NB4 (cell line): ENCODE data around the gene MFAP4.

Experiments used
- DNase-seq: peaks from one replicate; pipeline ENCODE4 v3.0.0; 2010; ENCODE audit warnings: low read depth
- H3K4me3 ChIP-seq: one replicate; pipeline ENCODE4 v1.5.1; 2011; ENCODE audit warnings: mild to moderate bottlenecking, low read depth, low read length, moderate library complexity
- MYC ChIP-seq: IDR thresholded peaks from 2 replicates; pipeline ENCODE4 v1.6.1; 2011; ENCODE audit warnings: low read depth, low read length
- POLR2A ChIP-seq: IDR thresholded peaks from 2 replicates; pipeline ENCODE4 v1.6.1; 2011; ENCODE audit warnings: mild to moderate bottlenecking; ENCODE audit not compliant: insufficient read length; ENCODE audit errors: extremely low read depth
- TF ChIP-seq, protein P1 (sequence below): IDR thresholded peaks from 2 replicates; pipeline ENCODE4 v1.6.1; 2011; ENCODE audit warnings: low read depth, low read length
- TF ChIP-seq, protein P2 (sequence below): IDR thresholded peaks from one replicate; pipeline ENCODE4 v1.5.1; 2012; ENCODE audit warnings: low read depth, low read length

MFAP4 gene

DNA sequence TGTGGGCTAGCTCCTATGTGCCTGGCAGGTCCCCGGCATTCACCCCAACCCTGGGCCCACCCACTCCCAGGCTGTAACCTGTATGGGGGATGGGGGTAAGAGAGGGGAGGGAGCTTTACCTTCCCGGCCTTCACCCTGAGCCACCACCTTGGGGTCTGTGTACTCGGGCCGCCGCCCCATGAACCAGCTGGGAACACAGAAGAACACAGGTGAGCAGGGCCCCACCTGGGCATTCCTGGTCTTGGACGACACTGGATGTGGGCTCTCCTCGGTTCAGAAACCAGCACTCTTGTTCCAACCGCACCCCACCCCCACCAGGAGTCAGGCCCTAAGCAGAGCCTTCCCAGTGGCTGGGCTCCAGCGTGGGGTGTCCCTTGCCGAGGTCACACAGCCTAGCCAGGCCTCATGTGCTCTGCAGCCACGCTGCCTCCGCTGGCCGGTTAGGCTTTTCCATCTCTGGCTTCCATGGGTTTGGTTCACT lies 43.3 kb downstream of the MFAP4 start:
- TF ChIP-seq, protein P1, sequence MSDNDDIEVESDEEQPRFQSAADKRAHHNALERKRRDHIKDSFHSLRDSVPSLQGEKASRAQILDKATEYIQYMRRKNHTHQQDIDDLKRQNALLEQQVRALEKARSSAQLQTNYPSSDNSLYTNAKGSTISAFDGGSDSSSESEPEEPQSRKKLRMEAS: no peak
- TF ChIP-seq MYC (no peak), POLR2A (no peak)
- TF ChIP-seq, protein P2, sequence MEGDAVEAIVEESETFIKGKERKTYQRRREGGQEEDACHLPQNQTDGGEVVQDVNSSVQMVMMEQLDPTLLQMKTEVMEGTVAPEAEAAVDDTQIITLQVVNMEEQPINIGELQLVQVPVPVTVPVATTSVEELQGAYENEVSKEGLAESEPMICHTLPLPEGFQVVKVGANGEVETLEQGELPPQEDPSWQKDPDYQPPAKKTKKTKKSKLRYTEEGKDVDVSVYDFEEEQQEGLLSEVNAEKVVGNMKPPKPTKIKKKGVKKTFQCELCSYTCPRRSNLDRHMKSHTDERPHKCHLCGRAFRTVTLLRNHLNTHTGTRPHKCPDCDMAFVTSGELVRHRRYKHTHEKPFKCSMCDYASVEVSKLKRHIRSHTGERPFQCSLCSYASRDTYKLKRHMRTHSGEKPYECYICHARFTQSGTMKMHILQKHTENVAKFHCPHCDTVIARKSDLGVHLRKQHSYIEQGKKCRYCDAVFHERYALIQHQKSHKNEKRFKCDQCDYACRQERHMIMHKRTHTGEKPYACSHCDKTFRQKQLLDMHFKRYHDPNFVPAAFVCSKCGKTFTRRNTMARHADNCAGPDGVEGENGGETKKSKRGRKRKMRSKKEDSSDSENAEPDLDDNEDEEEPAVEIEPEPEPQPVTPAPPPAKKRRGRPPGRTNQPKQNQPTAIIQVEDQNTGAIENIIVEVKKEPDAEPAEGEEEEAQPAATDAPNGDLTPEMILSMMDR: no peak
- H3K4me3 ChIP-seq: no peak overlapping the region
- no peak for DNase-seq

DNA sequence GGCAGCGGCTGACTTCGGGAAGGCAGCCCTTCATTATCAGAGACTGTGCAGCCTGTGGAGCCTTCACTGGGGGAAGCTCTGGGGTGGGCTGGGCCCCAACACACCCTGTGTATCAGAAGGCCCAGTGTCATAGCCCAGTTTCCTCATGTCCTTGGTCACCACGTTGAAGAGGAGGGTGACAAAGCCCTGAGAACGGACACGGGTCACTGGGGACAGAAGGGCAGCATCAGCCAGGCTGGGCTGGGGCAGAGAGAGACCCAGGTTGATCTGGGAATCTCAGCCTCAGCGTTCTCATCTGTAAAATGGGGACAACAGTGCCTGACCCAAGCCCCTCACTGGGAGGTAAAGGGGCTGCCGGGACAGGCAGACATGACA lies 43.7 kb downstream of the MFAP4 start:
- no peak for DNase-seq
- TF ChIP-seq, protein P2: no peak
- no peak for TF ChIP-seq MYC
- TF ChIP-seq, protein P1: no peak
- no peak for TF ChIP-seq POLR2A

DNA sequence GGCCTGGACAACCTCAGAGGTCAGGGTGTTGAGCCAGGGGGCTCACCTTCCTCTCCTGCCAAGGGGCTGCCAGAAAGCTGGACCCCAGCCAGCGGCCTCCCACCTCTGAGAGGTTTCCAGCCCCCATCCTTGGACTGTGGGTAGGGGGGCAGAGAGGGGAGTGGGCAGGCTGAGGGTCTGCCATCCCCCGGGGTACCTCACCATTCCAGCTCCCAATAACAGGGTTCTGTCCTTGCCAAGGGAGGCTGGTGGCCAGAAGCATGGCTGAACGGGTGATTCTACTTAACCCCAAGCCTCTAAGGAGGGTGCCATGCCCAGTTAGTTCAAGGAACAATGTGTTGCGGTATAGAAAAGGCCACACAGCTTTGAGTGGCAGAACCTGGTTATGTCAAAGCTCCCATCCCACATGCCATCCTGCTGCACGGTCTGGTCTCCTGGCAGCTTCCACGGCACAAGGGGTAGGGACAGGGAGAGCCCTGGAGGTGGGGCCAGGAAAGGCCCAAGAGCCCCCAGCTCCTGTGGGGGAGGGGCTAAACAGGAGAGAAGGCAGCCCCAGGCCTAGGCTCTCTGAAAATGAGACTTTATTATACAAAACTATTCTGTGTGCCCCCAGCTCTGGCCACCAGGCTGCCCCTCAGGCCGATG lies 44.3 kb downstream of the MFAP4 start:
- DNase-seq: no peak
- TF ChIP-seq POLR2A: no peak
- TF ChIP-seq, protein P2: no peak
- TF ChIP-seq, protein P1: no peak
- no peak for TF ChIP-seq MYC
- H3K4me3 ChIP-seq: no peak overlapping the region

More for the DNA sequence above, 43.7 kb downstream of the MFAP4 start:
- H3K4me3 ChIP-seq: no peak overlapping the region

DNA sequence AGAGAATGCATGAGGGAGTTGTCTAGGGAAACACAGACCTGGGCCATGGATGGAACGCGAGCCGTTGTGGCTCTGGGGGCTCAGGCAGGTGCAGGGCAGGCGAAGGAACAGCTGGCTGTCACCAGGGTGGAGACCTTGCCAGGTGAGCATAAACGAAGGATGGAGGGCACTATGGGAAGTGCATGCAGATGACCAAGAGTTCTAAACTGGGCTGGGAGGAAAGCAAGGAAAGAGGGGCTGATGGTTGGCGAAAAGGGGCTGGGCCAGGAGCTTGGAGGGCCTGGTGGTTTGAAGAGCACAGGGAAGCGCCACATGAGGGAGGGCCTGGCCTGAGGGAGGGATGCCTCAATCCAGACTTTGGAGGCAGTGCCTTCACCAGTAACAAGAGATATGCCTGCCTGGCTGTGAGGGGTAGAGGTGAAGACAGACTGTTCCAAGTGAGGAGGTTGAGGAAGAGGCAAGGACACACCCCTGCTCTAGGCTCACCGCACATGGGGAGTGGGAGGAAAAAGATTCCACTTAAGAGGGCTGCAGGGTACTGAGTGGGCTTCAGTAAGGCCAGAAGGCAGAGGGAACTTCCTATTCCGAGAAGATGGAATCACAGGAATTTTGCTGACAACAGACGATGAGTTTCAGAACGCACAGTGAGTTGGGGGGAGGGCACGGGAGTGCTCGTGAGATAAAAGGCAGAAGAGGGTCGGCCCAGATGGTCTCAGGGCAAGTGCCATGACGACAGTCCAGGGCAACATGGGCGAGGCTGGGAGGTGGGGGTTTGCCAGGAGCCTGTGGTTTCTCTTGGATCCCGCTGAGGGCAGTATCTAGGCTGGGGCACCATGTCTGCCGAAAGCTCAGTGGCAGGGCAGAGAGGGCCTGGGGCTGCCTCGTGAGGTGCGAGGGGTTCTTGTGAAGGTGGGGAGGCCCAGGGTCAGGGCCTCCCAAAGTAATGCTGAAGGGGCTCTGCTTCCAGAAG lies 45.1 kb downstream of the MFAP4 start:
- TF ChIP-seq POLR2A (no peak), MYC (no peak)
- TF ChIP-seq, protein P1: no peak
- no peak overlapping the region for H3K4me3 ChIP-seq
- no peak for DNase-seq

DNA sequence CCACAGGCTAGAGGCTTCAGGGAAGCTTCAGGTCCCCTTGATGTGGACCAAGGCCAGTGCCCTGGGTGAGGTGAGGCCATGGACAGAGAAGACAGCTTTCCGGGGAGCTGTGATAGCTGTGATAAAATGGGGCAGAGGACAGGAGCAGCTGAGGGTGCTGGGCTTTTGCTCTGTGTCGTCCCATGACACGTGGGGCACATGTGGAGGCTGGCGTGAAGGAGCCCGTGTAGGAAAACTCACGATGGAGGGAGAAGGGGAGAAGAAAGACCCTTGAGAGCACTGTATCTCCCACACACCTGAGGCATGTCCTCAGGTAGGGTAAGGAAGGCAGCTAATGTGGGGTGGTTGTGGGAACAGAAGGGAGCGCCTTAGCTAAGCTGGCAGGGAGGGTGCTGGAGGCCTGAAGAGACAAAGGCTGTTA lies 45.8 kb downstream of the MFAP4 start:
- TF ChIP-seq POLR2A (no peak), MYC (no peak)
- TF ChIP-seq, protein P2: no peak
- TF ChIP-seq, protein P1: no peak
- no peak for DNase-seq
- H3K4me3 ChIP-seq: no peak overlapping the region

DNA sequence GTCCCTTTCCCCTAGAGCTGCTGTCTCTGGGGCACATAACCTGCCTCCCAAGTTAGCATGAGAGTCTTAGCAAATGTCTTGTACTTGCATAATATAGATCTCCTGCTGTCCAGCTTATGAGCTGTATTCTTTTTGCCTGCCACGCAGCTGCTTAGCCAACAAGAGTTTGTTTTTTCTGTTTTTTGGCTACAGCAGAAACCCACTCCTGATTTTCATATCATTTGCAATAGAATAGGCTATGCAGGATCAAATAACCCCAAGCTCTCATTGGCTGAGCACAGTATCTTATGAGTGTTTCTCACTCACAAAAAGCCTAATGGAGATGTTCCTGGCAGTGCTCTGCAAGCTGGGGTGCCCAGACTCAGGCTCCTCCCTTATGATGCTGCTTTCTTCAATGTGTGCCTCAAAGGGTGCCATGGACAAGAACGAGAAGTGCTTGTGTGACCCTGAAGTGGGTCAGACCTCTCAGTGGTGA lies 47.6 kb downstream of the MFAP4 start:
- TF ChIP-seq POLR2A (no peak), MYC (no peak)
- TF ChIP-seq, protein P2: no peak
- TF ChIP-seq, protein P1: no peak
- no peak overlapping the region for H3K4me3 ChIP-seq
- DNase-seq: no peak
